GM18505 (cell line): ENCODE results near the gene AP4B1.

ENCODE experiments used
- ATAC-seq: cut with Tn5 transposase; IDR thresholded peaks from one replicate; pipeline ENCODE4 v1.9.1; 2021; ENCODE audit not compliant: unreplicated experiment
- POLR2A ChIP-seq: IDR thresholded peaks from 4 replicates; pipeline ENCODE4 v1.6.1; 2011; ENCODE audit warnings: borderline replicate concordance; ENCODE audit not compliant: insufficient read depth, insufficient read length; ENCODE audit errors: extremely low read depth

The AP4B1 gene

GRCh38 chr1:113895961-113896360 lies 8.6 kb downstream of the AP4B1 start:
- no peak for ATAC-seq
- no peak for TF ChIP-seq POLR2A

GRCh38 chr1:113895098-113895497 lies 9.5 kb downstream of the AP4B1 start:
- no peak for ATAC-seq
- TF ChIP-seq POLR2A = no peak

- ATAC-seq = no peak
These were observed 11.3 kb downstream of the AP4B1 start for GRCh38 chr1:113893267-113893666.

GRCh38 chr1:113891631-113892220 lies 12.9 kb downstream of the AP4B1 start:
- no peak for ATAC-seq
- no peak for TF ChIP-seq POLR2A

More at GRCh38 chr1:113893267-113893666, 11.3 kb downstream of the AP4B1 start:
- TF ChIP-seq POLR2A = no peak

- no peak for ATAC-seq
- TF ChIP-seq POLR2A = no peak
These were observed 13.8 kb downstream of the AP4B1 start for GRCh38 chr1:113890816-113891215.

- no peak for TF ChIP-seq POLR2A
- ATAC-seq = no peak
These were observed 17.0 kb downstream of the AP4B1 start, which contains the start of gene BCL2L15 for GRCh38 chr1:113887402-113888175. TSS of gene BCL2L15 (minus strand) at chr1:113887581. CDS start at chr1:113887375, 206 bp downstream.

- no peak for ATAC-seq
- no peak for TF ChIP-seq POLR2A
These were observed 17.9 kb downstream of the AP4B1 start for GRCh38 chr1:113886417-113887401.

- no peak for TF ChIP-seq POLR2A
- ATAC-seq = no peak
These were observed 22.9 kb downstream of the AP4B1 start for GRCh38 chr1:113881661-113882060.

- no peak for ATAC-seq
- TF ChIP-seq POLR2A = no peak
These were observed 24.9 kb downstream of the AP4B1 start for GRCh38 chr1:113879739-113880038.

- no peak for TF ChIP-seq POLR2A
- no peak for ATAC-seq
These were observed 28.4 kb downstream of the AP4B1 start for GRCh38 chr1:113876176-113876575.

GRCh38 chr1:113875714-113876113 lies 28.9 kb downstream of the AP4B1 start:
- no peak for ATAC-seq

GRCh38 chr1:113874012-113874879 lies 30.4 kb downstream of the AP4B1 start:
- no peak for ATAC-seq
- no peak for TF ChIP-seq POLR2A

More at GRCh38 chr1:113875714-113876113, 28.9 kb downstream of the AP4B1 start:
- no peak for TF ChIP-seq POLR2A
